DMS153 (cell line): Measurements from ENCODE around the gene ANKLE2.
"Not testable (repeated sequence)": the region's sequence is repeated elsewhere in the genome, so short reads cannot be mapped to it uniquely, and the experiment has no call there.

Experiments
- DNase-seq: peaks from one replicate; lab custom pipeline; 2025; lab: John Stamatoyannopoulos, UW

ANKLE2 gene

GRCh38 chr12:132776816-132777568 is 15.4 kb upstream of the ANKLE2 start:
- DNase-seq, result no peak

- DNase-seq, result not testable (repeated sequence)
Measured at GRCh38 chr12:132776230-132776625, 14.6 kb upstream of the ANKLE2 start.

- no peak for DNase-seq
Measured at GRCh38 chr12:132775502-132776229, 14.0 kb upstream of the ANKLE2 start.

GRCh38 chr12:132774646-132775275 is 13.1 kb upstream of the ANKLE2 start:
- DNase-seq, result no peak

- DNase-seq, result no peak
Measured at GRCh38 chr12:132774159-132774558, 12.5 kb upstream of the ANKLE2 start.

GRCh38 chr12:132773077-132773955 is 11.7 kb upstream of the ANKLE2 start:
- no peak for DNase-seq

- no peak for DNase-seq
Measured at GRCh38 chr12:132772606-132773005, 11.0 kb upstream of the ANKLE2 start.

- DNase-seq, result no peak
Measured at GRCh38 chr12:132771126-132771838, 9.7 kb upstream of the ANKLE2 start.

- DNase-seq, result peak; percentile 58
Measured at GRCh38 chr12:132766380-132767085, 4.9 kb upstream of the ANKLE2 start.

GRCh38 chr12:132765361-132765760 is 3.7 kb upstream of the ANKLE2 start:
- no peak for DNase-seq

- DNase-seq, result no peak
Measured at GRCh38 chr12:132764231-132764630, 2.6 kb upstream of the ANKLE2 start.

GRCh38 chr12:132761921-132762583 is 420 bp upstream of the ANKLE2 start:
- peak; percentile 72 for DNase-seq

- DNase-seq, result no peak
Measured at GRCh38 chr12:132759359-132759758, 2.3 kb downstream of the ANKLE2 start.

GRCh38 chr12:132758825-132759224 is 2.8 kb downstream of the ANKLE2 start:
- not testable (repeated sequence) for DNase-seq

- DNase-seq, result no peak
Measured at GRCh38 chr12:132754160-132754932, 7.3 kb downstream of the ANKLE2 start.

GRCh38 chr12:132753670-132754069 is 8.0 kb downstream of the ANKLE2 start:
- not testable (repeated sequence) for DNase-seq

GRCh38 chr12:132748319-132748718 is 13.3 kb downstream of the ANKLE2 start:
- no peak for DNase-seq

- DNase-seq, result no peak
Measured at GRCh38 chr12:132747896-132748295, 13.7 kb downstream of the ANKLE2 start.

GRCh38 chr12:132747395-132747794 is 14.2 kb downstream of the ANKLE2 start:
- no peak for DNase-seq
